GM21447 (cell line): ENCODE data around the gene MAST4.

Experiments used
- ATAC-seq: cut with Tn5 transposase; IDR thresholded peaks from one replicate; pipeline ENCODE4 v1.9.1; 2021; ENCODE audit not compliant: unreplicated experiment

Gene MAST4

GRCh38 chr5:67142816-67143215, 546.6 kb downstream of the MAST4 start:
- no peak for ATAC-seq

- ATAC-seq, result no peak
Observed at GRCh38 chr5:67143549-67143948, 547.4 kb downstream of the MAST4 start.

- no peak for ATAC-seq
Observed at GRCh38 chr5:67144183-67144639, 548.0 kb downstream of the MAST4 start.

GRCh38 chr5:67146574-67146973, 550.4 kb downstream of the MAST4 start:
- ATAC-seq, result no peak

- ATAC-seq, result no peak
Observed at GRCh38 chr5:67146981-67147380, 550.8 kb downstream of the MAST4 start.

GRCh38 chr5:67147760-67148159, 551.6 kb downstream of the MAST4 start:
- ATAC-seq, result no peak

GRCh38 chr5:67149057-67149950, 553.1 kb downstream of the MAST4 start:
- ATAC-seq, result no peak

GRCh38 chr5:67149951-67150523, 553.8 kb downstream of the MAST4 start:
- no peak for ATAC-seq

- ATAC-seq, result no peak
Observed at GRCh38 chr5:67152400-67152799, 556.2 kb downstream of the MAST4 start.

- ATAC-seq, result no peak
Observed at GRCh38 chr5:67153292-67153691, 557.1 kb downstream of the MAST4 start.

GRCh38 chr5:67154556-67155206, 558.5 kb downstream of the MAST4 start:
- no peak for ATAC-seq

GRCh38 chr5:67156976-67157583, 560.9 kb downstream of the MAST4 start:
- no peak for ATAC-seq

- no peak for ATAC-seq
Observed at GRCh38 chr5:67160272-67160671, 564.1 kb downstream of the MAST4 start.

- no peak for ATAC-seq
Observed at GRCh38 chr5:67160985-67161384, 564.8 kb downstream of the MAST4 start.

GRCh38 chr5:67161767-67162166, 565.6 kb downstream of the MAST4 start:
- no peak for ATAC-seq

- no peak for ATAC-seq
Observed at GRCh38 chr5:67163231-67163756, 567.1 kb downstream of the MAST4 start.

- ATAC-seq, result no peak
Observed at GRCh38 chr5:67163863-67164595, 567.8 kb downstream of the MAST4 start.

GRCh38 chr5:67164856-67165525, 568.8 kb downstream of the MAST4 start:
- no peak for ATAC-seq

- ATAC-seq, result peak; percentile 92
Observed at GRCh38 chr5:67165526-67166459, 569.6 kb downstream of the MAST4 start.
